HCT116 (cell line): ENCODE results near the gene KCND2. TPM values are rescaled to one million over a fixed set of nuclear protein-coding genes. Genes with fewer than 3 reads are reported as not detected.

Experiments used
- ATAC-seq: fragments of 200-7000 bp; cut with Tn5 transposase; 2 replicates; pipeline ENCODE4 v1.9.1; 2020; ENCODE audit warnings: mild to moderate bottlenecking, moderate library complexity
- BruUV-seq: library from RNA; stranded (reverse); fragments of 400-500 nt; replicated peaks from 2 replicates; lab custom pipeline; 2021; lab: Mats Ljungman, UMichigan
- CTCF ChIA-PET: fragments of 300-600 bp; sonication (Branson Sonifier 250); formaldehyde crosslinking; loops from one replicate; lab custom pipeline; 2021; ENCODE audit warnings: antibody characterized with exemption; lab: Charles Lee
- POLR2A ChIA-PET: fragments of 300-600, 350-600 bp; sonication (Branson Sonifier 250); formaldehyde crosslinking; loops from one replicate; lab custom pipeline; 2021; ENCODE audit warnings: antibody characterized with exemption; lab: Charles Lee
- RAD21 ChIA-PET, 2 experiments: fragments of 300-600 bp; sonication (Branson Sonifier 250); formaldehyde crosslinking; loops; one replicate each; lab custom pipeline; 2023; ENCODE audit warnings: low total read pairs in 2 of 2; ENCODE audit not compliant: uncharacterized antibody in 2 of 2, unreplicated experiment in 2 of 2, low non-redundant PET in 1 of 2; lab: Charles Lee
- DNase-seq: peaks from one replicate; pipeline ENCODE4 v3.0.0-alpha.2; 2010; ENCODE audit warnings: low read depth, low spot score
- H2AFZ ChIP-seq: fragments of 200-600 bp; shearing (Covaris generic), sonication (generic); 2 replicates; pipeline ENCODE4 v1.6.1; 2017; ENCODE audit warnings: low read depth, mixed run types, mixed read lengths, antibody characterized with exemption, low read length; ENCODE audit not compliant: poor library complexity, severe bottlenecking
- H3K27ac ChIP-seq: 2 replicates; pipeline ENCODE4 v1.5.1; 2012; ENCODE audit warnings: low read depth, low read length
- H3K27me3 ChIP-seq: fragments of 200-600 bp; sonication (generic); 2 replicates; pipeline ENCODE4 v1.6.1; 2016; ENCODE audit warnings: mixed run types, low read length, mixed read lengths; ENCODE audit not compliant: insufficient read depth
- H3K36me3 ChIP-seq, 2 experiments: fragments of 200-500 bp in 1 of 2; fragments of 200-600 bp in 1 of 2; sonication (Bioruptor generic) in 1 of 2; sonication (generic) in 1 of 2; 2 replicates each; pipeline versions ENCODE4 v1.5.1 to v1.6.1; 2014 to 2016; ENCODE audit warnings: low read length in 2 of 2, inconsistent platforms in 1 of 2, mixed read lengths in 1 of 2, mixed run types in 1 of 2; ENCODE audit not compliant: insufficient read depth in 2 of 2, control insufficient read depth in 1 of 2
- H3K4me1 ChIP-seq, 2 experiments: fragments of 200-600 bp in 1 of 2; sonication (generic) in 1 of 2; 2 replicates each; pipeline versions ENCODE4 v1.5.1 to v1.6.1; 2012 to 2017; ENCODE audit warnings: low read length in 2 of 2, inconsistent platforms in 1 of 2, mild to moderate bottlenecking in 1 of 2, mixed read lengths in 1 of 2, mixed run types in 1 of 2, moderate library complexity in 1 of 2; ENCODE audit not compliant: insufficient read depth in 2 of 2, control insufficient read depth in 1 of 2
- H3K4me2 ChIP-seq: fragments of 200-600 bp; sonication (generic); 2 replicates; pipeline ENCODE4 v1.6.1; 2017; ENCODE audit warnings: mixed run types, low read length, mixed read lengths
- H3K4me3 ChIP-seq, 2 experiments: fragments of 200-600 bp in 1 of 2; sonication (generic) in 1 of 2; replicated peaks in 1 of 2; 2 replicates each; pipeline ENCODE4 v1.5.1; 2011 to 2016; ENCODE audit warnings: low read length in 2 of 2, control low read depth in 1 of 2, low read depth in 1 of 2, mild to moderate bottlenecking in 1 of 2, mixed read lengths in 1 of 2, mixed run types in 1 of 2
- H3K79me2 ChIP-seq: fragments of 200-600 bp; sonication (generic); 2 replicates; pipeline ENCODE4 v1.6.1; 2017; ENCODE audit warnings: mild to moderate bottlenecking, mixed run types, low read length, moderate library complexity, mixed read lengths; ENCODE audit not compliant: insufficient read depth
- H3K9ac ChIP-seq: fragments of 200-600 bp; sonication (generic); 2 replicates; pipeline ENCODE4 v1.6.1; 2016; ENCODE audit warnings: low read length, mixed read lengths
- H3K9me2 ChIP-seq: fragments of 200-600 bp; sonication (generic), shearing (Covaris generic); 2 replicates; pipeline ENCODE4 v1.6.1; 2017; ENCODE audit warnings: mixed run types, mild to moderate bottlenecking, moderate library complexity; ENCODE audit not compliant: insufficient read depth
- H3K9me3 ChIP-seq, 2 experiments: fragments of 200-500 bp in 1 of 2; fragments of 200-600 bp in 1 of 2; sonication (Bioruptor generic) in 1 of 2; sonication (generic) in 1 of 2; 2 replicates each; pipeline ENCODE4 v1.6.1; 2014 to 2017; ENCODE audit warnings: low read length in 2 of 2, mixed read lengths in 2 of 2, inconsistent platforms in 1 of 2, low read depth in 1 of 2, mild to moderate bottlenecking in 1 of 2, mixed run types in 1 of 2, moderate library complexity in 1 of 2; ENCODE audit not compliant: control insufficient read depth in 1 of 2, insufficient read depth in 1 of 2
- H4K20me1 ChIP-seq: fragments of 200-600 bp; sonication (generic), shearing (Covaris generic); 2 replicates; pipeline ENCODE4 v1.6.1; 2017; ENCODE audit warnings: mixed run types, mild to moderate bottlenecking, moderate library complexity; ENCODE audit not compliant: insufficient read depth
- CBX3 ChIP-seq: IDR thresholded peaks from 2 replicates; pipeline ENCODE4 v1.6.1; 2012; ENCODE audit warnings: low read depth
- CEBPB ChIP-seq: IDR thresholded peaks from 2 replicates; pipeline ENCODE4 v1.6.1; 2012; ENCODE audit warnings: low read depth
- FOSL1 ChIP-seq: IDR thresholded peaks from 2 replicates; pipeline ENCODE4 v1.6.1; 2012; ENCODE audit warnings: low read depth
- JUND ChIP-seq: IDR thresholded peaks from 2 replicates; pipeline ENCODE4 v1.6.1; 2012
- POLR2AphosphoS5 ChIP-seq: IDR thresholded peaks from 2 replicates; pipeline ENCODE4 v1.6.1; 2011; ENCODE audit warnings: mild to moderate bottlenecking, low read depth, low read length, moderate library complexity
- SP1 ChIP-seq: IDR thresholded peaks from 2 replicates; pipeline ENCODE4 v1.6.1; 2012; ENCODE audit warnings: low read depth
- SRF ChIP-seq: IDR thresholded peaks from 2 replicates; pipeline ENCODE4 v1.6.1; 2012; ENCODE audit warnings: low read depth
- YY1 ChIP-seq: IDR thresholded peaks from 2 replicates; pipeline ENCODE4 v1.6.1; 2011; ENCODE audit warnings: low read length, low read depth, moderate library complexity, mild to moderate bottlenecking; ENCODE audit not compliant: insufficient replicate concordance; ENCODE audit errors: extremely low read depth
- intact Hi-C: fragments of 100-400 bp; cut with micrococcal nuclease; formaldehyde crosslinking; loops from 2 replicates; pipeline ENCODE4 v1.10.0; 2022
- total RNA-seq: library from RNA; stranded (reverse); gene quantifications from one replicate; pipeline ENCODE4 v1.2.1, GENCODE V29; 2021; ENCODE audit not compliant: unreplicated experiment
- TF ChIP-seq, protein P1 (sequence below): IDR thresholded peaks from 2 replicates; pipeline ENCODE4 v1.6.1; 2012
- TF ChIP-seq, protein P2 (sequence below): IDR thresholded peaks from 2 replicates; pipeline ENCODE4 v1.6.1; 2012; ENCODE audit warnings: low read depth
- TF ChIP-seq, protein P3 (sequence below), 3 experiments: fragments of 200-600 bp in 1 of 3; sonication (generic) in 1 of 3; IDR thresholded peaks in 2 of 3; conservative IDR thresholded peaks in 1 of 3; 2 replicates each; pipeline ENCODE4 v1.5.1; 2012 to 2017; ENCODE audit warnings: low read depth in 2 of 3, low read length in 2 of 3, antibody characterized with exemption in 1 of 3, borderline replicate concordance in 1 of 3, control low read depth in 1 of 3, mild to moderate bottlenecking in 1 of 3, mixed read lengths in 1 of 3, mixed run types in 1 of 3, moderate library complexity in 1 of 3; ENCODE audit not compliant: insufficient read depth in 1 of 3
- TF ChIP-seq, protein P4 (sequence below): IDR thresholded peaks from 2 replicates; pipeline ENCODE4 v1.6.1; 2011; ENCODE audit warnings: mild to moderate bottlenecking, low read length, moderate library complexity; ENCODE audit not compliant: insufficient replicate concordance; ENCODE audit errors: extremely low read depth
- TF ChIP-seq, protein P5 (sequence below): IDR thresholded peaks from 2 replicates; pipeline ENCODE4 v1.6.1; 2012

The KCND2 gene
- total RNA-seq, 1 experiment from 2014 or later, result 0.05 TPM

DNA sequence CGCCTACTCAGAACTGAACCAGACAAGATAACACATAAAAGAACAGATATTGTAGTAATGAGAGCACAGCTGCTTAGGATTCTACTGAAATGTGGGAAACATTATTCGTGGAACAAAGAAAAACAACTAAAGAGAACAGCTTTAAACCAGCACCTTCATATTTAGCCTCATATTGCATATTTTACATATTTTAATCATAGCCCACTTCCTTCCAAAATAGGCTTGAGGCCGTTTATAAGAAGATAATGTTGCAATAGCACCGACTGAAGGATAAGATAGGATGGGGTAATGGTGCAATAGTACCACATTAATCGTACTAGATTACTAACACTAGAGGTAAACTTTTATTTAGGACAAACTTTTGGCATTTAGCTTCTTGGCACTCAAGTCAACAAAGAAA, 71.3 kb downstream of the KCND2 start (continued):
- no peak for TF ChIP-seq FOSL1
- no peak for TF ChIP-seq SRF
- TF ChIP-seq, all 23 proteins: peak for 0

DNA sequence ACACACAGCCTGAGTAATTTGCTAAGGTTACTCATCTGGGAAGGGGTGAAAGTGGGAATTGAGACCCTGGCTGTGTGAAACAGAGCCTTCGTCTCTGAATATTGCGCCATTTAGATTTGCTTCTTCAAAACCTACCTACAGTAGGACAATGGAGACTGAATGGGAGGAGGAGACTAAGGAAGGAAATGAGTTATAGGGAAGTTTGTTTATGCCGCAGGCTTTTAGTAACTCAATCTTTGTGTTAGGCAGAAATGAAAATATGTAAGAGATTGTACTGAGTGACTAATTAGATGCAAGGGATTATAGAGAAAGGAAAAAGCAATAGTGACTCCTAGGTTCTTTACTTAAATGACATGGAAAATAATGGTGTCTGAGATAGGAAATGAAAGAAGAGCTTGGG, 80.2 kb downstream of the KCND2 start:
- Histone ChIP-seq H4K20me1 (no peaks in the 10 kb centered on the region), H3K27me3 (no peaks in the 10 kb centered on the region), H3K4me1 (no peaks in the 10 kb centered on the region), H3K9ac (no peak overlapping the region), H3K36me3 (no peaks in the 10 kb centered on the region), H3K9me2 (no peaks in the 10 kb centered on the region), H3K4me3 (no peak overlapping the region), H3K4me2 (no peak overlapping the region), H3K27ac (no peak overlapping the region), H2AFZ (no peak overlapping the region), H3K79me2 (no peaks in the 10 kb centered on the region), H3K9me3 (no peaks in the 10 kb centered on the region)
- BruUV-seq, result no TSS peak
- TF ChIP-seq, protein P1, sequence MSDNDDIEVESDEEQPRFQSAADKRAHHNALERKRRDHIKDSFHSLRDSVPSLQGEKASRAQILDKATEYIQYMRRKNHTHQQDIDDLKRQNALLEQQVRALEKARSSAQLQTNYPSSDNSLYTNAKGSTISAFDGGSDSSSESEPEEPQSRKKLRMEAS, result no peak
- TF ChIP-seq SRF (no peak), POLR2AphosphoS5 (no peak), YY1 (no peak), SP1 (no peak), FOSL1 (no peak), JUND (no peak), CEBPB (no peak), CBX3 (no peak)
- TF ChIP-seq, protein P2, sequence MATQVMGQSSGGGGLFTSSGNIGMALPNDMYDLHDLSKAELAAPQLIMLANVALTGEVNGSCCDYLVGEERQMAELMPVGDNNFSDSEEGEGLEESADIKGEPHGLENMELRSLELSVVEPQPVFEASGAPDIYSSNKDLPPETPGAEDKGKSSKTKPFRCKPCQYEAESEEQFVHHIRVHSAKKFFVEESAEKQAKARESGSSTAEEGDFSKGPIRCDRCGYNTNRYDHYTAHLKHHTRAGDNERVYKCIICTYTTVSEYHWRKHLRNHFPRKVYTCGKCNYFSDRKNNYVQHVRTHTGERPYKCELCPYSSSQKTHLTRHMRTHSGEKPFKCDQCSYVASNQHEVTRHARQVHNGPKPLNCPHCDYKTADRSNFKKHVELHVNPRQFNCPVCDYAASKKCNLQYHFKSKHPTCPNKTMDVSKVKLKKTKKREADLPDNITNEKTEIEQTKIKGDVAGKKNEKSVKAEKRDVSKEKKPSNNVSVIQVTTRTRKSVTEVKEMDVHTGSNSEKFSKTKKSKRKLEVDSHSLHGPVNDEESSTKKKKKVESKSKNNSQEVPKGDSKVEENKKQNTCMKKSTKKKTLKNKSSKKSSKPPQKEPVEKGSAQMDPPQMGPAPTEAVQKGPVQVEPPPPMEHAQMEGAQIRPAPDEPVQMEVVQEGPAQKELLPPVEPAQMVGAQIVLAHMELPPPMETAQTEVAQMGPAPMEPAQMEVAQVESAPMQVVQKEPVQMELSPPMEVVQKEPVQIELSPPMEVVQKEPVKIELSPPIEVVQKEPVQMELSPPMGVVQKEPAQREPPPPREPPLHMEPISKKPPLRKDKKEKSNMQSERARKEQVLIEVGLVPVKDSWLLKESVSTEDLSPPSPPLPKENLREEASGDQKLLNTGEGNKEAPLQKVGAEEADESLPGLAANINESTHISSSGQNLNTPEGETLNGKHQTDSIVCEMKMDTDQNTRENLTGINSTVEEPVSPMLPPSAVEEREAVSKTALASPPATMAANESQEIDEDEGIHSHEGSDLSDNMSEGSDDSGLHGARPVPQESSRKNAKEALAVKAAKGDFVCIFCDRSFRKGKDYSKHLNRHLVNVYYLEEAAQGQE, result no peak
- TF ChIP-seq, protein P3, sequence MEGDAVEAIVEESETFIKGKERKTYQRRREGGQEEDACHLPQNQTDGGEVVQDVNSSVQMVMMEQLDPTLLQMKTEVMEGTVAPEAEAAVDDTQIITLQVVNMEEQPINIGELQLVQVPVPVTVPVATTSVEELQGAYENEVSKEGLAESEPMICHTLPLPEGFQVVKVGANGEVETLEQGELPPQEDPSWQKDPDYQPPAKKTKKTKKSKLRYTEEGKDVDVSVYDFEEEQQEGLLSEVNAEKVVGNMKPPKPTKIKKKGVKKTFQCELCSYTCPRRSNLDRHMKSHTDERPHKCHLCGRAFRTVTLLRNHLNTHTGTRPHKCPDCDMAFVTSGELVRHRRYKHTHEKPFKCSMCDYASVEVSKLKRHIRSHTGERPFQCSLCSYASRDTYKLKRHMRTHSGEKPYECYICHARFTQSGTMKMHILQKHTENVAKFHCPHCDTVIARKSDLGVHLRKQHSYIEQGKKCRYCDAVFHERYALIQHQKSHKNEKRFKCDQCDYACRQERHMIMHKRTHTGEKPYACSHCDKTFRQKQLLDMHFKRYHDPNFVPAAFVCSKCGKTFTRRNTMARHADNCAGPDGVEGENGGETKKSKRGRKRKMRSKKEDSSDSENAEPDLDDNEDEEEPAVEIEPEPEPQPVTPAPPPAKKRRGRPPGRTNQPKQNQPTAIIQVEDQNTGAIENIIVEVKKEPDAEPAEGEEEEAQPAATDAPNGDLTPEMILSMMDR (IDR thresholded peaks at IDR 0.05 in 2 of 3, conservative IDR thresholded peaks at IDR 0.05 in 1 of 3; ENCODE audit: borderline replicate concordance in 1 of 3, insufficient read depth in 1 of 3, low read depth in 2 of 3, low read length in 2 of 3), result no peak
- TF ChIP-seq, protein P4, sequence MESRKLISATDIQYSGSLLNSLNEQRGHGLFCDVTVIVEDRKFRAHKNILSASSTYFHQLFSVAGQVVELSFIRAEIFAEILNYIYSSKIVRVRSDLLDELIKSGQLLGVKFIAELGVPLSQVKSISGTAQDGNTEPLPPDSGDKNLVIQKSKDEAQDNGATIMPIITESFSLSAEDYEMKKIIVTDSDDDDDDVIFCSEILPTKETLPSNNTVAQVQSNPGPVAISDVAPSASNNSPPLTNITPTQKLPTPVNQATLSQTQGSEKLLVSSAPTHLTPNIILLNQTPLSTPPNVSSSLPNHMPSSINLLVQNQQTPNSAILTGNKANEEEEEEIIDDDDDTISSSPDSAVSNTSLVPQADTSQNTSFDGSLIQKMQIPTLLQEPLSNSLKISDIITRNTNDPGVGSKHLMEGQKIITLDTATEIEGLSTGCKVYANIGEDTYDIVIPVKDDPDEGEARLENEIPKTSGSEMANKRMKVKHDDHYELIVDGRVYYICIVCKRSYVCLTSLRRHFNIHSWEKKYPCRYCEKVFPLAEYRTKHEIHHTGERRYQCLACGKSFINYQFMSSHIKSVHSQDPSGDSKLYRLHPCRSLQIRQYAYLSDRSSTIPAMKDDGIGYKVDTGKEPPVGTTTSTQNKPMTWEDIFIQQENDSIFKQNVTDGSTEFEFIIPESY, result no peak
- TF ChIP-seq, protein P5, sequence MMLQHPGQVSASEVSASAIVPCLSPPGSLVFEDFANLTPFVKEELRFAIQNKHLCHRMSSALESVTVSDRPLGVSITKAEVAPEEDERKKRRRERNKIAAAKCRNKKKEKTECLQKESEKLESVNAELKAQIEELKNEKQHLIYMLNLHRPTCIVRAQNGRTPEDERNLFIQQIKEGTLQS, result no peak
- DNase-seq (no peak), ATAC-seq (no peak)
- RAD21 ChIA-PET, result no interaction called here
- POLR2A ChIA-PET, result no interaction called here
- intact Hi-C loops, result no loop called here
- CTCF ChIA-PET, result no interaction called here
